HL-60 (cell line): ENCODE data around the gene TANC2.

ENCODE experiments used
- DNase-seq, 2 experiments: peaks; one replicate each; pipeline ENCODE4 v3.0.0-alpha.2; 2010 to 2020; ENCODE audit warnings: low read depth in 1 of 2, low spot score in 1 of 2
- H3K27ac ChIP-seq: fragments of 250-450 bp; sonication (Bioruptor Pico); replicated peaks from 2 replicates; pipeline ENCODE4 v1.5.1; 2020; ENCODE audit warnings: mild to moderate bottlenecking, moderate library complexity
- H3K27me3 ChIP-seq: fragments of 250-450 bp; sonication (Bioruptor Pico); 2 replicates; pipeline ENCODE4 v1.5.1; 2021; ENCODE audit warnings: mild to moderate bottlenecking, moderate library complexity; ENCODE audit not compliant: insufficient read depth, poor library complexity, severe bottlenecking
- H3K4me3 ChIP-seq: replicated peaks from 2 replicates; pipeline ENCODE4 v1.5.1; 2011; ENCODE audit warnings: mild to moderate bottlenecking, control low read depth, low read length; ENCODE audit not compliant: insufficient read depth
- GABPA ChIP-seq: IDR thresholded peaks from 2 replicates; pipeline ENCODE4 v1.6.1; 2012; ENCODE audit warnings: low read depth
- POLR2AphosphoS5 ChIP-seq: IDR thresholded peaks from 2 replicates; pipeline ENCODE4 v1.6.1; 2012; ENCODE audit warnings: low read depth
- SPI1 ChIP-seq: IDR thresholded peaks from 2 replicates; pipeline ENCODE4 v1.6.1; 2012; ENCODE audit warnings: low read depth, mild to moderate bottlenecking, borderline replicate concordance
- TF ChIP-seq, protein P1 (sequence below): IDR thresholded peaks from 2 replicates; pipeline ENCODE4 v1.6.1; 2012; ENCODE audit warnings: low read depth; ENCODE audit not compliant: insufficient replicate concordance
- TF ChIP-seq, protein P2 (sequence below): IDR thresholded peaks from one replicate; pipeline ENCODE4 v1.5.1; 2011; ENCODE audit warnings: low read length, control low read depth, inconsistent platforms; ENCODE audit not compliant: insufficient read depth

The TANC2 gene

DNA sequence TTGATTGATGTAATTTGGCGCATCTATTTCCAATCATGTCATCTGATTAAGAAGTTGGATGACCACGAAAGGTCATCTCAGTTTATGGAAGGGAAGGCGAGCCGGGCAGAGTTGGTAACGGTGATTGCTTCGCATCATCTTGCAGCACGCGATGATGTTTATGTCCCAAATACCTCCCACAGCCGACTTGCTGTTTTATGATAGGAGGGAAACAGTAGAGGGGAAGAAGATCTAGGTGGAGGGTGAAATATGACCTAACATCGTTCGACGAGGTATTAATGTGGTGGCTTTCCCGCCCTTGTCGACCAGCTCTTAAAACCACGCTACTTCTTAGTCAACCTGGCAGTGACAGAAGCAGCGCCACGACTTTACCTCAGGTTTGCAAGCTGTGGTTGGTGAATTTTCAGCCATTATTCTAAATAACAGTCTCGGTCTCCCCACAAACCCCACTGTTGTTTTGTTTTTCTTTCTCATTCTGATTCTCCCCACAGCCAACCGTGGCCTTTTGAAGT, 805 bp upstream of the TANC2 start:
- peaks cover 5% of the 10 kb centered on the region for H3K27me3 ChIP-seq
- H3K4me3 ChIP-seq: no peak overlapping the region
- H3K27ac ChIP-seq: peak overlapping the region; percentile 56; the same call in 1 of the 2 replicates
- TF ChIP-seq GABPA (no peak), SPI1 (no peak), POLR2AphosphoS5 (no peak)
- TF ChIP-seq, protein P1, sequence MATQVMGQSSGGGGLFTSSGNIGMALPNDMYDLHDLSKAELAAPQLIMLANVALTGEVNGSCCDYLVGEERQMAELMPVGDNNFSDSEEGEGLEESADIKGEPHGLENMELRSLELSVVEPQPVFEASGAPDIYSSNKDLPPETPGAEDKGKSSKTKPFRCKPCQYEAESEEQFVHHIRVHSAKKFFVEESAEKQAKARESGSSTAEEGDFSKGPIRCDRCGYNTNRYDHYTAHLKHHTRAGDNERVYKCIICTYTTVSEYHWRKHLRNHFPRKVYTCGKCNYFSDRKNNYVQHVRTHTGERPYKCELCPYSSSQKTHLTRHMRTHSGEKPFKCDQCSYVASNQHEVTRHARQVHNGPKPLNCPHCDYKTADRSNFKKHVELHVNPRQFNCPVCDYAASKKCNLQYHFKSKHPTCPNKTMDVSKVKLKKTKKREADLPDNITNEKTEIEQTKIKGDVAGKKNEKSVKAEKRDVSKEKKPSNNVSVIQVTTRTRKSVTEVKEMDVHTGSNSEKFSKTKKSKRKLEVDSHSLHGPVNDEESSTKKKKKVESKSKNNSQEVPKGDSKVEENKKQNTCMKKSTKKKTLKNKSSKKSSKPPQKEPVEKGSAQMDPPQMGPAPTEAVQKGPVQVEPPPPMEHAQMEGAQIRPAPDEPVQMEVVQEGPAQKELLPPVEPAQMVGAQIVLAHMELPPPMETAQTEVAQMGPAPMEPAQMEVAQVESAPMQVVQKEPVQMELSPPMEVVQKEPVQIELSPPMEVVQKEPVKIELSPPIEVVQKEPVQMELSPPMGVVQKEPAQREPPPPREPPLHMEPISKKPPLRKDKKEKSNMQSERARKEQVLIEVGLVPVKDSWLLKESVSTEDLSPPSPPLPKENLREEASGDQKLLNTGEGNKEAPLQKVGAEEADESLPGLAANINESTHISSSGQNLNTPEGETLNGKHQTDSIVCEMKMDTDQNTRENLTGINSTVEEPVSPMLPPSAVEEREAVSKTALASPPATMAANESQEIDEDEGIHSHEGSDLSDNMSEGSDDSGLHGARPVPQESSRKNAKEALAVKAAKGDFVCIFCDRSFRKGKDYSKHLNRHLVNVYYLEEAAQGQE: no peak
- TF ChIP-seq, protein P2, sequence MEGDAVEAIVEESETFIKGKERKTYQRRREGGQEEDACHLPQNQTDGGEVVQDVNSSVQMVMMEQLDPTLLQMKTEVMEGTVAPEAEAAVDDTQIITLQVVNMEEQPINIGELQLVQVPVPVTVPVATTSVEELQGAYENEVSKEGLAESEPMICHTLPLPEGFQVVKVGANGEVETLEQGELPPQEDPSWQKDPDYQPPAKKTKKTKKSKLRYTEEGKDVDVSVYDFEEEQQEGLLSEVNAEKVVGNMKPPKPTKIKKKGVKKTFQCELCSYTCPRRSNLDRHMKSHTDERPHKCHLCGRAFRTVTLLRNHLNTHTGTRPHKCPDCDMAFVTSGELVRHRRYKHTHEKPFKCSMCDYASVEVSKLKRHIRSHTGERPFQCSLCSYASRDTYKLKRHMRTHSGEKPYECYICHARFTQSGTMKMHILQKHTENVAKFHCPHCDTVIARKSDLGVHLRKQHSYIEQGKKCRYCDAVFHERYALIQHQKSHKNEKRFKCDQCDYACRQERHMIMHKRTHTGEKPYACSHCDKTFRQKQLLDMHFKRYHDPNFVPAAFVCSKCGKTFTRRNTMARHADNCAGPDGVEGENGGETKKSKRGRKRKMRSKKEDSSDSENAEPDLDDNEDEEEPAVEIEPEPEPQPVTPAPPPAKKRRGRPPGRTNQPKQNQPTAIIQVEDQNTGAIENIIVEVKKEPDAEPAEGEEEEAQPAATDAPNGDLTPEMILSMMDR: no peak
- no peak for DNase-seq

DNA sequence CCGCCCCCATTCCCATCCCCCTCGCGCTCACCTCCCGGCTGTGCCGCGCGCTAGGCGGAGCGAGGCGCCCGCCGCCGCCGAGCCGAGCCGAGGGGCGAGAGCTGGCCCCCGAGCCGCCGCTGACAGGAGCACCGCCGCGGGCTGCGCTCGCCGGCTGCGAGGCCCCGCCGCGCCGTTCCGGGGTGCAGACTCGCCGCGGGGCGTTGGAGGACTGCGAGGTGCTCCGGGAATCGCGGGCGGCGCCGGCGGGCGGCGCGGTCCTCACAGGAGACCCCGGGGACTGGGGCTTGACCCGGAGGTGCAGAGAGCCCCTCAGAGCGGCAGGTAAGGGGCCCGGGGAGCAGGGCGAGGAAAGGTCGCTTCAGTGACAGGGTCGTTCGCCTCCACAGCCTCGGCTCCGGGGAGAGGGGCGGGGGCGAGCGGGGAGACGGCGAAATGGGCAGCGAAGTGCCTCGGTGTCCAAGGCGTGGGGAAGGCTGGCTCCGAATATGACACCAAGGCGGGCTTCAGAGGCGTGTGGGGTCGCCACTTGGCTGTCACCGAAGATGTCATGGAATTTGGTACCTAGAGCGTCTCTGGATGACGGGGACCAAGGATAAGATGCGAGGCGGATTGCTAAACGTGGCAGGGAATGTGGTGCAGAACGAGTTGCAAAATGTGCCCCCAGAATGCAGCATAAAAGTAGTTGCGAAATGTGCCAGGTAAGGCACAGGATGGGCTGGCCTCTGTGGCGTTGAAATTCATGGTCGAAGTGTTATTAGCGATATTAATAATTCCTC, 580 bp downstream of the TANC2 start:
- Histone ChIP-seq H3K27me3 (peaks cover 5% of the 10 kb centered on the region), H3K27ac (peak overlapping the region; percentile 28), H3K4me3 (peak overlapping the region; percentile 94)
- TF ChIP-seq GABPA: no peak
- no peak for TF ChIP-seq SPI1
- TF ChIP-seq, protein P2: no peak
- TF ChIP-seq POLR2AphosphoS5: no peak
- TF ChIP-seq, protein P1: no peak
- peak; percentile 9 to 27 for DNase-seq

DNA sequence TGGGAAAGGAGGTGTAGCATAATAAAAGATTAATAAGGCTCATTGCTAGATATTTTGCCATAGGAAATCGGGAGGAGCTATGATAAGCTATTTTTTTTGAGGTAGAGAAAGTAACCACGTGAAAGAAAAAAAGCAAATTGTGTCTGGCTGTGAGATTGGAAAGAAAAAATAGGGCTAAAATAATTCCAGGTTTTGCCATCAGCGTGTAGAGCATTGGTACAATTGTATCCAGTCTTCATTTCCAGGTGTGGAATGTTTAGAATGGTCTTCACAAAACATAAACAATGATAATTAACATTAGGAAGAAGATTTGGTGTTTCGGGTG, 1.1 kb downstream of the TANC2 start:
- TF ChIP-seq, protein P1: no peak
- TF ChIP-seq GABPA (no peak), POLR2AphosphoS5 (no peak), SPI1 (no peak)
- TF ChIP-seq, protein P2: no peak
- peak overlapping the region; percentile 94 for H3K4me3 ChIP-seq
- H3K27ac ChIP-seq: no peak overlapping the region
- H3K27me3 ChIP-seq: peaks cover 5% of the 10 kb centered on the region
- no peak for DNase-seq
